Stimulated activated CD4-positive, alpha-beta T cell treated with anti-CD3 and anti-CD28 coated beads, TNF-alpha, amount 100 ng/mL, for 48 hours (primary cell): ENCODE data around the gene STUM.

Experiments
- DNase-seq, 3 donors: peaks; one replicate each; pipeline ENCODE4 v3.0.0-alpha.2; 2020; ENCODE audit warnings: low read depth in 3 of 3

STUM gene

GRCh38 chr1:226533220-226533619 lies 15.3 kb upstream of the STUM start:
- no peak for DNase-seq

GRCh38 chr1:226534098-226534497 lies 14.5 kb upstream of the STUM start:
- DNase-seq: no peak

- DNase-seq: no peak
Measured at GRCh38 chr1:226534645-226535044, 13.9 kb upstream of the STUM start.

GRCh38 chr1:226535666-226536065 lies 12.9 kb upstream of the STUM start:
- no peak for DNase-seq

- no peak for DNase-seq
Measured at GRCh38 chr1:226541231-226541630, 7.3 kb upstream of the STUM start.

GRCh38 chr1:226541631-226542622 lies 6.6 kb upstream of the STUM start:
- DNase-seq: no peak

- DNase-seq: no peak
Measured at GRCh38 chr1:226542623-226543103, 5.9 kb upstream of the STUM start.

- DNase-seq: no peak
Measured at GRCh38 chr1:226545836-226546596, 2.5 kb upstream of the STUM start.

- no peak for DNase-seq
Measured at GRCh38 chr1:226546926-226547325, 1.6 kb upstream of the STUM start.

- peak; percentile 34 to 50 (median 43) for DNase-seq
Measured at GRCh38 chr1:226547754-226548191, 791 bp upstream of the STUM start.

- no peak for DNase-seq
Measured at GRCh38 chr1:226549094-226549936, 751 bp downstream of the STUM start.

GRCh38 chr1:226549937-226550671 lies 1.5 kb downstream of the STUM start:
- DNase-seq: no peak

GRCh38 chr1:226550672-226551041 lies 2.1 kb downstream of the STUM start:
- DNase-seq: no peak

- no peak for DNase-seq
Measured at GRCh38 chr1:226551299-226551698, 2.7 kb downstream of the STUM start.

- DNase-seq: no peak
Measured at GRCh38 chr1:226552061-226552460, 3.5 kb downstream of the STUM start.

GRCh38 chr1:226553266-226553923 lies 4.8 kb downstream of the STUM start:
- DNase-seq: no peak

GRCh38 chr1:226553924-226554282 lies 5.3 kb downstream of the STUM start:
- DNase-seq: no peak

- DNase-seq: no peak
Measured at GRCh38 chr1:226555092-226555491, 6.5 kb downstream of the STUM start.

GRCh38 chr1:226557424-226557823 lies 8.9 kb downstream of the STUM start:
- no peak for DNase-seq

GRCh38 chr1:226558036-226558650 lies 9.6 kb downstream of the STUM start:
- DNase-seq: no peak
